Prostate gland (tissue), 2 donors: ENCODE results near the gene MAP3K13.
"Not testable (repeated sequence)": the region's sequence is repeated elsewhere in the genome, so short reads cannot be mapped to it uniquely, and the experiment has no call there.

Source experiments
- CTCF ChIP-seq, 4 experiments: fragments of 200-600 bp in 2 of 4; fragments of 450-650 bp in 2 of 4; sonication (generic) in 2 of 4; IDR thresholded peaks; 1 replicate in 3 of 4; 2 replicates in 1 of 4; pipeline ENCODE4 v1.5.1; 2016 to 2019; ENCODE audit warnings: antibody characterized with exemption in 4 of 4, mild to moderate bottlenecking in 2 of 4, moderate library complexity in 2 of 4
- POLR2A ChIP-seq: fragments of 450-650 bp; IDR thresholded peaks from one replicate; pipeline ENCODE4 v1.6.1; 2016; ENCODE audit warnings: antibody characterized with exemption, mild to moderate bottlenecking

- TF ChIP-seq CTCF (IDR thresholded peaks at IDR 0.05); POLR2A: not testable (repeated sequence)
Measured at GRCh38 chr3:185451432-185451831, 88.5 kb downstream of the MAP3K13 start.
